ENCODE results near the gene USP48.

GRCh38 chr1:21706151-21706835, 76.7 kb downstream of the USP48 start:
- TF ChIP-seq CTCF (IDR thresholded peaks at IDR 0.05) (no peak), POLR2A (IDR thresholded peaks at IDR 0.05) (no peak), EP300 (IDR thresholded peaks at IDR 0.05) (no peak), POLR2AphosphoS5 (IDR thresholded peaks at IDR 0.05) (no peak)
